ENCODE data around the gene NFATC2IP.

DNA sequence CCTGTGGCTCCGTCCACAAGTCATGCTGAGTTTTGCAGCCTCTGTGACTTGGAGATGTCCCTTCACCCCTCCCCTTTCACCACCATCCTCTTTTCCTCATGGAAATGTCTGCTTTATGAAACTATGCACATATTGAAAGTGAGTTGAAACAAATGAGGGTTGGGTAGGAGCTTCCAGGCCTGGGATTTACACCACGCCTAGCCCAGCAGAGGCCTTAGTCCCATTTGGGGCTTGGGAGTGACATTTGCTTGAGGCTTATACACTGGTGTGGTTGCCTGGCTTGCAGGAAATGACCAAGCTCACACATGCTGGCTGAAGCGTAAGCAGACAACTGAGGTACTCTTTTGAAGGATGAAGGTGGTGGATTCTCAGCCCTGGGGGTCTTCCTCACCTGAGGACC lies 13.3 kb downstream of the NFATC2IP start:
- TF ChIP-seq, protein P1, sequence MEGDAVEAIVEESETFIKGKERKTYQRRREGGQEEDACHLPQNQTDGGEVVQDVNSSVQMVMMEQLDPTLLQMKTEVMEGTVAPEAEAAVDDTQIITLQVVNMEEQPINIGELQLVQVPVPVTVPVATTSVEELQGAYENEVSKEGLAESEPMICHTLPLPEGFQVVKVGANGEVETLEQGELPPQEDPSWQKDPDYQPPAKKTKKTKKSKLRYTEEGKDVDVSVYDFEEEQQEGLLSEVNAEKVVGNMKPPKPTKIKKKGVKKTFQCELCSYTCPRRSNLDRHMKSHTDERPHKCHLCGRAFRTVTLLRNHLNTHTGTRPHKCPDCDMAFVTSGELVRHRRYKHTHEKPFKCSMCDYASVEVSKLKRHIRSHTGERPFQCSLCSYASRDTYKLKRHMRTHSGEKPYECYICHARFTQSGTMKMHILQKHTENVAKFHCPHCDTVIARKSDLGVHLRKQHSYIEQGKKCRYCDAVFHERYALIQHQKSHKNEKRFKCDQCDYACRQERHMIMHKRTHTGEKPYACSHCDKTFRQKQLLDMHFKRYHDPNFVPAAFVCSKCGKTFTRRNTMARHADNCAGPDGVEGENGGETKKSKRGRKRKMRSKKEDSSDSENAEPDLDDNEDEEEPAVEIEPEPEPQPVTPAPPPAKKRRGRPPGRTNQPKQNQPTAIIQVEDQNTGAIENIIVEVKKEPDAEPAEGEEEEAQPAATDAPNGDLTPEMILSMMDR (IDR thresholded peaks at IDR 0.05) = no peak
- TF ChIP-seq BHLHE40 (IDR thresholded peaks at IDR 0.05; ENCODE audit: low read depth, low read length) (no peak), EP300 (IDR thresholded peaks at IDR 0.05) (no peak), POLR2A (IDR thresholded peaks at IDR 0.05; ENCODE audit: low read length) (no peak), RCOR1 (IDR thresholded peaks at IDR 0.05; ENCODE audit: low read depth, low read length) (no peak)
- TF ChIP-seq, protein P2, sequence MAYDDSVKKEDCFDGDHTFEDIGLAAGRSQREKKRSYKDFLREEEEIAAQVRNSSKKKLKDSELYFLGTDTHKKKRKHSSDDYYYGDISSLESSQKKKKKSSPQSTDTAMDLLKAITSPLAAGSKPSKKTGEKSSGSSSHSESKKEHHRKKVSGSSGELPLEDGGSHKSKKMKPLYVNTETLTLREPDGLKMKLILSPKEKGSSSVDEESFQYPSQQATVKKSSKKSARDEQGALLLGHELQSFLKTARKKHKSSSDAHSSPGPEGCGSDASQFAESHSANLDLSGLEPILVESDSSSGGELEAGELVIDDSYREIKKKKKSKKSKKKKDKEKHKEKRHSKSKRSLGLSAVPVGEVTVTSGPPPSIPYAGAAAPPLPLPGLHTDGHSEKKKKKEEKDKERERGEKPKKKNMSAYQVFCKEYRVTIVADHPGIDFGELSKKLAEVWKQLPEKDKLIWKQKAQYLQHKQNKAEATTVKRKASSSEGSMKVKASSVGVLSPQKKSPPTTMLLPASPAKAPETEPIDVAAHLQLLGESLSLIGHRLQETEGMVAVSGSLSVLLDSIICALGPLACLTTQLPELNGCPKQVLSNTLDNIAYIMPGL (CRISPR knock-in tag; IDR thresholded peaks at IDR 0.05; ENCODE audit: borderline replicate concordance) = no peak

Measured in A549 (cell line).